Islet precursor cell (in vitro differentiated cells): Measurements from ENCODE around the gene CD22.
"Not testable (repeated sequence)": the region's sequence is repeated elsewhere in the genome, so short reads cannot be mapped to it uniquely, and the experiment has no call there.

Source experiments
- DNase-seq: peaks from one replicate; pipeline ENCODE4 v3.0.0-alpha.2; 2018

CD22 gene

GRCh38 chr19:35362261-35363000 lies 33.4 kb downstream of the CD22 start:
- DNase-seq = no peak

GRCh38 chr19:35363001-35363590 lies 34.1 kb downstream of the CD22 start:
- DNase-seq = no peak

- no peak for DNase-seq
Observed at GRCh38 chr19:35363711-35364425, 34.9 kb downstream of the CD22 start.

GRCh38 chr19:35365303-35365702 lies 36.3 kb downstream of the CD22 start:
- DNase-seq = no peak

GRCh38 chr19:35368378-35368777 lies 39.4 kb downstream of the CD22 start:
- DNase-seq = no peak

GRCh38 chr19:35369522-35369921 lies 40.5 kb downstream of the CD22 start:
- no peak for DNase-seq

- no peak for DNase-seq
Observed at GRCh38 chr19:35370722-35371121, 41.7 kb downstream of the CD22 start, which contains the start of gene GPR42. Gene GPR42, plus strand, starts transcription at chr19:35371068. Its CDS starts 292 bp downstream, at chr19:35371360.

- DNase-seq = no peak
Observed at GRCh38 chr19:35373492-35373891, 44.5 kb downstream of the CD22 start.

- DNase-seq = not testable (repeated sequence)
Observed at GRCh38 chr19:35374031-35374430, 45.0 kb downstream of the CD22 start.

GRCh38 chr19:35375505-35376307 lies 46.7 kb downstream of the CD22 start:
- DNase-seq = no peak

GRCh38 chr19:35377656-35378055 lies 48.7 kb downstream of the CD22 start:
- no peak for DNase-seq

- no peak for DNase-seq
Observed at GRCh38 chr19:35378356-35378755, 49.4 kb downstream of the CD22 start.

- DNase-seq = not testable (repeated sequence)
Observed at GRCh38 chr19:35379545-35379944, 50.6 kb downstream of the CD22 start.

- no peak for DNase-seq
Observed at GRCh38 chr19:35379992-35380391, 51.0 kb downstream of the CD22 start.

- no peak for DNase-seq
Observed at GRCh38 chr19:35380450-35381124, 51.6 kb downstream of the CD22 start.

- no peak for DNase-seq
Observed at GRCh38 chr19:35381318-35381717, 52.3 kb downstream of the CD22 start.

GRCh38 chr19:35381926-35382325 lies 52.9 kb downstream of the CD22 start:
- DNase-seq = no peak

- DNase-seq = no peak
Observed at GRCh38 chr19:35383536-35383935, 54.5 kb downstream of the CD22 start.

- DNase-seq = no peak
Observed at GRCh38 chr19:35388277-35389054, 59.5 kb downstream of the CD22 start.

GRCh38 chr19:35389192-35389861 lies 60.3 kb downstream of the CD22 start:
- no peak for DNase-seq
